GM23338 (cell line): ENCODE data around the gene MRPS6. TPM values are rescaled to one million over a fixed set of nuclear protein-coding genes. Genes with fewer than 3 reads are reported as not detected.

Source experiments
- ATAC-seq: fragments of 200-7000 bp; cut with Tn5 transposase; 3 replicates; pipeline ENCODE4 v1.9.1; 2020
- DNase-seq: peaks from one replicate; pipeline ENCODE4 v3.0.0-alpha.2; 2015; ENCODE audit warnings: low spot score
- H2AFZ ChIP-seq: fragments of 200-600 bp; sonication (generic); 2 replicates; pipeline ENCODE4 v1.8.0; 2016; ENCODE audit warnings: antibody characterized with exemption, mild to moderate bottlenecking, moderate library complexity
- H3F3A ChIP-seq: fragments of 200-600 bp; sonication (generic); replicated peaks from 2 replicates; pipeline ENCODE4 v1.8.0; 2017; ENCODE audit warnings: antibody characterized with exemption, mixed run types, low read depth
- H3K27ac ChIP-seq: fragments of 200-600 bp; sonication (generic); 2 replicates; pipeline ENCODE4 v1.6.1; 2016; ENCODE audit warnings: low read depth
- H3K27me3 ChIP-seq: fragments of 200-600 bp; sonication (generic); 2 replicates; pipeline ENCODE4 v1.8.0; 2016; ENCODE audit warnings: mild to moderate bottlenecking, mixed run types, moderate library complexity; ENCODE audit not compliant: insufficient read depth
- H3K36me3 ChIP-seq: fragments of 200-600 bp; sonication (generic); 2 replicates; pipeline ENCODE4 v1.8.0; 2016; ENCODE audit warnings: mild to moderate bottlenecking; ENCODE audit not compliant: insufficient read depth
- H3K4me1 ChIP-seq: fragments of 200-600 bp; sonication (generic); 2 replicates; pipeline ENCODE4 v1.8.0; 2016; ENCODE audit warnings: mild to moderate bottlenecking, moderate library complexity; ENCODE audit not compliant: insufficient read depth
- H3K4me2 ChIP-seq: fragments of 200-600 bp; sonication (generic); 2 replicates; pipeline ENCODE4 v1.7.1; 2017; ENCODE audit warnings: mixed run types
- H3K4me3 ChIP-seq: fragments of 200-600 bp; sonication (generic); 2 replicates; pipeline ENCODE4 v1.6.1; 2016; ENCODE audit warnings: mixed run types
- H3K79me2 ChIP-seq: fragments of 200-600 bp; sonication (generic); replicated peaks from 2 replicates; pipeline ENCODE4 v1.8.0; 2017; ENCODE audit warnings: mild to moderate bottlenecking; ENCODE audit not compliant: insufficient read depth
- H3K9me2 ChIP-seq: fragments of 200-600 bp; sonication (generic); 2 replicates; pipeline ENCODE4 v1.8.0; 2017; ENCODE audit not compliant: insufficient read depth
- H4K20me1 ChIP-seq: fragments of 200-600 bp; sonication (generic); replicated peaks from 2 replicates; pipeline ENCODE4 v1.8.0; 2017; ENCODE audit warnings: mild to moderate bottlenecking; ENCODE audit not compliant: insufficient read depth
- H3K27ac Mint-ChIP-seq: 2 replicates; pipeline ENCODE4 v1.8.0; 2020; ENCODE audit warnings: inconsistent platforms, mild to moderate bottlenecking, moderate library complexity, mixed read lengths
- H3K27me3 Mint-ChIP-seq: 3 replicates; pipeline ENCODE4 v1.8.0; 2022; ENCODE audit warnings: low read depth, mild to moderate bottlenecking, moderate library complexity, mixed read lengths, inconsistent platforms; ENCODE audit not compliant: insufficient read depth, poor library complexity
- H3K36me3 Mint-ChIP-seq: 3 replicates; pipeline ENCODE4 v1.8.0; 2021; ENCODE audit warnings: low read depth, mild to moderate bottlenecking, inconsistent platforms, moderate library complexity, mixed read lengths
- H3K4me1 Mint-ChIP-seq: 3 replicates; pipeline ENCODE4 v1.8.0; 2020; ENCODE audit warnings: mild to moderate bottlenecking, inconsistent platforms, mixed read lengths
- H3K4me3 Mint-ChIP-seq: 3 replicates; pipeline ENCODE4 v1.8.0; 2021; ENCODE audit warnings: moderate library complexity, mild to moderate bottlenecking, inconsistent platforms, mixed read lengths
- H3K9me3 Mint-ChIP-seq: 3 replicates; pipeline ENCODE4 v1.8.0; 2020; ENCODE audit warnings: moderate library complexity, mild to moderate bottlenecking, inconsistent platforms, mixed read lengths
- CREB1 ChIP-seq: fragments of 250-450 bp; sonication (Bioruptor Pico); IDR thresholded peaks from 2 replicates; pipeline ENCODE4 v1.5.0; 2020; ENCODE audit warnings: low read depth, mild to moderate bottlenecking, moderate library complexity
- CTCF ChIP-seq, 2 experiments: fragments of 200-600 bp in 1 of 2; sonication (generic) in 1 of 2; conservative IDR thresholded peaks; 2 replicates each; pipeline versions ENCODE4 v1.5.1 to v1.6.1; 2016 to 2017; ENCODE audit warnings: antibody characterized with exemption in 2 of 2, low read depth in 2 of 2, mild to moderate bottlenecking in 2 of 2, moderate library complexity in 1 of 2
- ETS1 ChIP-seq: IDR thresholded peaks from 2 replicates; pipeline ENCODE4 v1.6.1; 2016; ENCODE audit warnings: antibody characterized with exemption
- EZH2 ChIP-seq: fragments of 200-600 bp; sonication (generic); IDR thresholded peaks from one replicate; pipeline ENCODE4 v1.8.0; 2017; ENCODE audit warnings: antibody characterized with exemption, mild to moderate bottlenecking, low read depth; ENCODE audit not compliant: unreplicated experiment
- EZH2phosphoT487 ChIP-seq: fragments of 200-600 bp; sonication (generic); IDR thresholded peaks from one replicate; pipeline ENCODE4 v1.8.1; 2018; ENCODE audit warnings: antibody characterized with exemption; ENCODE audit not compliant: unreplicated experiment
- JUNB ChIP-seq: IDR thresholded peaks from one replicate; pipeline ENCODE4 v1.6.1; 2016; ENCODE audit warnings: antibody characterized with exemption; ENCODE audit not compliant: unreplicated experiment
- NANOG ChIP-seq: IDR thresholded peaks from 2 replicates; pipeline ENCODE4 v1.6.1; 2016; ENCODE audit warnings: antibody characterized with exemption, borderline replicate concordance
- POLR2AphosphoS5 ChIP-seq: IDR thresholded peaks from 2 replicates; pipeline ENCODE4 v1.6.1; 2016; ENCODE audit warnings: antibody characterized with exemption, low read depth
- STAT1 ChIP-seq: IDR thresholded peaks from one replicate; pipeline ENCODE4 v1.6.1; 2016; ENCODE audit warnings: antibody characterized with exemption; ENCODE audit not compliant: unreplicated experiment
- ZNF114 ChIP-seq: fragments of 250-450 bp; sonication (Bioruptor Pico); IDR thresholded peaks from 2 replicates; pipeline ENCODE4 v1.5.0; 2020; ENCODE audit warnings: mild to moderate bottlenecking, moderate library complexity
- ZNF331 ChIP-seq: fragments of 250-450 bp; sonication (Bioruptor Pico); IDR thresholded peaks from 2 replicates; pipeline ENCODE4 v1.5.0; 2020; ENCODE audit warnings: low read depth, mild to moderate bottlenecking, moderate library complexity
- ZNF462 ChIP-seq: fragments of 250-450 bp; sonication (Bioruptor Pico); IDR thresholded peaks from 2 replicates; pipeline ENCODE4 v1.5.0; 2020; ENCODE audit warnings: mild to moderate bottlenecking, moderate library complexity
- polyA plus RNA-seq: library from polyadenylated mRNA; unstranded; fragments of >200 nt; fragmentation: Nextera tagmentation; extraction: Ambion mirVana; gene quantifications from 2 replicates; pipeline ENCODE4 v1.2.1, GENCODE V29; 2016
- total RNA-seq: library from RNA; depleted of rRNA; stranded (reverse); fragments of >200 nt; shearing (Covaris generic); gene quantifications from 2 replicates; pipeline ENCODE4 v1.2.3, GENCODE V29; 2014

MRPS6 gene
- total and polyA plus RNA-seq, 2 experiments from 2014 or later = 80.5 to 242 TPM

GRCh38 chr21:34126269-34126668 is 52.9 kb downstream of the MRPS6 start:
- H3K27me3 Mint-ChIP-seq = peaks cover 4% of the 10 kb centered on the region
- Histone ChIP-seq H4K20me1 (peaks cover 21% of the 10 kb centered on the region), H3K27me3 (no peaks in the 10 kb centered on the region), H3K9me2 (peaks cover 8% of the 10 kb centered on the region), H3K79me2 (peaks cover 91% of the 10 kb centered on the region), H3F3A (peaks cover 13% of the 10 kb centered on the region; the same call in 1 of the 2 replicates), H3K4me3 (no peak overlapping the region), H3K4me2 (no peak overlapping the region), H2AFZ (no peak overlapping the region), H3K27ac (no peak overlapping the region), H3K36me3 (no peaks in the 10 kb centered on the region), H3K4me1 (peaks cover 61% of the 10 kb centered on the region)
- no peak overlapping the region for H3K27ac Mint-ChIP-seq
- no peak overlapping the region for H3K4me3 Mint-ChIP-seq
- peaks cover 57% of the 10 kb centered on the region for H3K4me1 Mint-ChIP-seq
- no peak for TF ChIP-seq ETS1
- no peak for TF ChIP-seq CTCF (conservative IDR thresholded peaks at IDR 0.05; ENCODE audit: low read depth in 2 of 2)
- no peak for TF ChIP-seq NANOG
- TF ChIP-seq ZNF114 = no peak
- H3K36me3 Mint-ChIP-seq = peaks cover 23% of the 10 kb centered on the region
- DNase-seq = peak; percentile 41
- ATAC-seq = no peak
- no peaks in the 10 kb centered on the region for H3K9me3 Mint-ChIP-seq

- Mint-ChIP-seq H3K4me1 (peaks cover 58% of the 10 kb centered on the region), H3K9me3 (no peaks in the 10 kb centered on the region), H3K27ac (no peak overlapping the region), H3K27me3 (peaks cover 4% of the 10 kb centered on the region), H3K4me3 (no peak overlapping the region), H3K36me3 (peaks cover 27% of the 10 kb centered on the region)
- H3K9me2 ChIP-seq = peaks cover 12% of the 10 kb centered on the region
- no peak for ATAC-seq
- H3K27ac ChIP-seq = no peak overlapping the region
- DNase-seq = no peak
- no peaks in the 10 kb centered on the region for H3K27me3 ChIP-seq
- no peak overlapping the region for H2AFZ ChIP-seq
- no peaks in the 10 kb centered on the region for H3K36me3 ChIP-seq
- peaks cover 17% of the 10 kb centered on the region for H4K20me1 ChIP-seq
- peaks cover 91% of the 10 kb centered on the region for H3K79me2 ChIP-seq
- peaks cover 61% of the 10 kb centered on the region for H3K4me1 ChIP-seq
- peaks cover 13% of the 10 kb centered on the region; the same call in 1 of the 2 replicates for H3F3A ChIP-seq
- no peak overlapping the region for H3K4me2 ChIP-seq
- H3K4me3 ChIP-seq = no peak overlapping the region
- no peak for TF ChIP-seq ETS1
- TF ChIP-seq ZNF114 = no peak
- TF ChIP-seq EZH2phosphoT487 = no peak
- TF ChIP-seq ZNF462 (CRISPR knock-in tag) = no peak
- no peak for TF ChIP-seq JUNB
- TF ChIP-seq NANOG = no peak
- no peak for TF ChIP-seq ZNF331 (CRISPR knock-in tag)
- TF ChIP-seq EZH2 = no peak
- TF ChIP-seq CREB1 (CRISPR knock-in tag) = no peak
- no peak for TF ChIP-seq STAT1
- no peak for TF ChIP-seq POLR2AphosphoS5
Measured at GRCh38 chr21:34126691-34127090, 53.3 kb downstream of the MRPS6 start.
